Nephron (organoid): ENCODE data around the gene EDIL3.

Source experiments
- H3K27ac Mint-ChIP-seq, 3 experiments: 2 replicates each; pipeline ENCODE4 v1.8.0; 2020; ENCODE audit warnings: mixed read lengths in 3 of 3, mild to moderate bottlenecking in 2 of 3, moderate library complexity in 1 of 3
- H3K27me3 Mint-ChIP-seq: 2 replicates; pipeline ENCODE4 v1.8.0; 2021; ENCODE audit warnings: low read depth, mild to moderate bottlenecking, moderate library complexity, mixed read lengths
- H3K36me3 Mint-ChIP-seq: 2 replicates; pipeline ENCODE4 v1.8.0; 2020; ENCODE audit warnings: low read depth, mixed read lengths
- H3K4me1 Mint-ChIP-seq: 2 replicates; pipeline ENCODE4 v1.8.0; 2020; ENCODE audit warnings: mixed read lengths
- H3K4me3 Mint-ChIP-seq, 3 experiments: 2 replicates each; pipeline ENCODE4 v1.8.0; 2020; ENCODE audit warnings: mild to moderate bottlenecking in 3 of 3, mixed read lengths in 3 of 3, moderate library complexity in 2 of 3
- H3K9me3 Mint-ChIP-seq: 2 replicates; pipeline ENCODE4 v1.8.0; 2020; ENCODE audit warnings: mixed read lengths
- CTCF ChIP-seq, 3 experiments: fragments of 200-600 bp; sonication (generic); IDR thresholded peaks; one replicate each; pipeline ENCODE4 v1.5.0; 2021; ENCODE audit warnings: antibody characterized with exemption in 3 of 3; ENCODE audit not compliant: unreplicated experiment in 3 of 3

Gene EDIL3

DNA sequence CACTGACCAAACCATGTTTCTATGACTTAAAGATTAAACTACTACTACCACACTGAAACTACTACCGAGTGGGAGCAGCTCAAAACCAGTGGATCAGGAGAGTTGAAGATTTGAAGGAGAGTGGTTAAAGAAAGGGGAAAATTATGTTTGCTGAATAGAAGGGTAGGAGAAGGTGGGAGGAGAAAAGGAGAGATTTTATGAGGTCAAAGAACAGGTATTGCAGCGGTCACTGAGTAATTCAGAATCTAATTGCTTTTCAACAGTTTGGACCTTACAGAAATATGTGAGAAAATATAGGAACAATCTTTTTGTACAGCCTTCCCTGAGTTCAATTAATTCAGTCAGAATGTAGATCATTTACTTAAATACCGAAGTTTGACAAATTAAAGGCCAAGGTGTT is 24.6 kb downstream of the EDIL3 start:
- no peaks in the 10 kb centered on the region for H3K4me1 Mint-ChIP-seq
- H3K27ac Mint-ChIP-seq, result peak overlapping the region in 1 of 3 experiments; percentile 18
- peaks cover 6% of the 10 kb centered on the region for H3K27me3 Mint-ChIP-seq
- TF ChIP-seq CTCF (IDR thresholded peaks at IDR 0.05; ENCODE audit: unreplicated experiment in 3 of 3), result no peak
- no peak overlapping the region for H3K4me3 Mint-ChIP-seq
- H3K9me3 Mint-ChIP-seq, result peaks cover 4% of the 10 kb centered on the region
- peaks cover 7% of the 10 kb centered on the region for H3K36me3 Mint-ChIP-seq

DNA sequence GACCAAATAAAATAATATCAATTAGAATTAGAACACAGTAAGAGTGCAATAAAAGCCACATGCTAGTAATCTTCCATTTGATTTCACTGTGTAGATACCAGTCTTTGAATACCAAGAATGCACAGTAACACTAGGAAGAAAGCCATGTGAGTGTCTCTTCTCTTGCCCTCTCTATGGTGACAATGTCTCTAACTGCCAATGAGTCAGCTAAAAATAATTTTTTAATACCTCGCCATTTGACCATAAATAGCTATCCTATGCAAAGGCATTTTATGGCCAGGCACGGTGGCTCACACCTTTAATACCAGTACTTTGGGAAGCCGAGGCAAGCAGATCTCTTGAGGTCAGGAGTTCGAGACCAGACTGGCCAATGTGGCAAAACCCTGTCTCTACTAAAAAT is 30.6 kb downstream of the EDIL3 start:
- Mint-ChIP-seq H3K27me3 (no peaks in the 10 kb centered on the region), H3K27ac (no peak overlapping the region), H3K4me1 (no peaks in the 10 kb centered on the region), H3K36me3 (peaks cover 11% of the 10 kb centered on the region), H3K4me3 (no peak overlapping the region), H3K9me3 (peaks cover 7% of the 10 kb centered on the region)
- no peak for TF ChIP-seq CTCF (IDR thresholded peaks at IDR 0.05; ENCODE audit: unreplicated experiment in 3 of 3)

DNA sequence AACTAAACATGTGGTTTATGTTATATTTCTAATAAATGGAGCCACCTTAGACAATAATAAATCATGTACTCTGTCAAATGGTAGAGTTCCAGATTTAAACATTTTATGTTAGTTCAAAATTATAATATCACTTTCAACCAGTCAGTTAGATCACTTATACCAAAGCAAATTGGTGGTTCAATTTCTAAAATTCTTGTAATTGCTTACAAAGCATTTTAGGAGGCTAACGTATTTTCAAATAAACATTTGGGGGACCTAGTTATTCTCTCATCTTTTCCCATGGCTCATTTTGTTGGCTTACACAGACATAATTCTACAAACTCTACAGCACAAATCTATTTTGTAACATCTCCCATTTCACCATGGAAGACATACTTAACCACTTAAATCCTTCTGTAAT is 39.9 kb downstream of the EDIL3 start:
- peaks cover 11% of the 10 kb centered on the region for H3K4me1 Mint-ChIP-seq
- no peaks in the 10 kb centered on the region for H3K27me3 Mint-ChIP-seq
- TF ChIP-seq CTCF (IDR thresholded peaks at IDR 0.05; ENCODE audit: unreplicated experiment in 3 of 3), result no peak
- H3K4me3 Mint-ChIP-seq, result no peak overlapping the region
- H3K36me3 Mint-ChIP-seq, result no peaks in the 10 kb centered on the region
- peak overlapping the region in 2 of 3 experiments; percentile 31 to 66 for H3K27ac Mint-ChIP-seq
- H3K9me3 Mint-ChIP-seq, result no peaks in the 10 kb centered on the region

DNA sequence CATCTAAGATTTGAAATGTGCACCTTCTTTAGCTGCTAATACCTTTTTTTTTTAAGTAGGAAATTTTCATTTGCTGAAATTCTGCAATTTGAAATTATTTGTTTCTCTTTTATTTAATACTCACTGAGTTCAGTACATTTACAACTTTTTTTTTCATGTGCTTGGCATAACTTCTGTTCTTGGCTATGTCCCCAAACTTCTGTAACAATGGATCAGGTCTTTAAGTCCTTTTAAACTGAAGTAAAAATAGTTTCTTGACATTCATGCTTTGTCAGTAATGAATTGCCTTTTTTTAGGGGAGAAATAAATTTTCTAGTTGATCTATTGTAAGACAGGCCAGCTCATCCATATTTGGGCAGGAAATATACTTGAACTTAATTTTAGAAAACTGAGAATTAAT is 41.5 kb downstream of the EDIL3 start:
- H3K27ac Mint-ChIP-seq, result no peak overlapping the region
- no peaks in the 10 kb centered on the region for H3K27me3 Mint-ChIP-seq
- peaks cover 11% of the 10 kb centered on the region for H3K4me1 Mint-ChIP-seq
- no peaks in the 10 kb centered on the region for H3K36me3 Mint-ChIP-seq
- TF ChIP-seq CTCF (IDR thresholded peaks at IDR 0.05; ENCODE audit: unreplicated experiment in 3 of 3), result no peak
- H3K9me3 Mint-ChIP-seq, result no peaks in the 10 kb centered on the region
- H3K4me3 Mint-ChIP-seq, result no peak overlapping the region

- Mint-ChIP-seq H3K36me3 (peaks cover 6% of the 10 kb centered on the region), H3K4me3 (no peak overlapping the region), H3K27ac (no peak overlapping the region), H3K27me3 (no peaks in the 10 kb centered on the region), H3K9me3 (no peaks in the 10 kb centered on the region), H3K4me1 (no peaks in the 10 kb centered on the region)
- no peak for TF ChIP-seq CTCF (IDR thresholded peaks at IDR 0.05; ENCODE audit: unreplicated experiment in 3 of 3)
Measured at GRCh38 chr5:84332106-84332505, 52.6 kb downstream of the EDIL3 start.

- Mint-ChIP-seq H3K36me3 (peaks cover 28% of the 10 kb centered on the region), H3K9me3 (peaks cover 7% of the 10 kb centered on the region), H3K27me3 (no peaks in the 10 kb centered on the region), H3K27ac (no peak overlapping the region), H3K4me1 (no peaks in the 10 kb centered on the region), H3K4me3 (no peak overlapping the region)
- TF ChIP-seq CTCF (IDR thresholded peaks at IDR 0.05; ENCODE audit: unreplicated experiment in 3 of 3), result no peak
Measured at GRCh38 chr5:84327591-84327990, 57.1 kb downstream of the EDIL3 start.
